BLaER1 treated with 17β-estradiol and CSF1 and Interleukin-3, amounts not matched to agents 10 nM and 100 nM (cell line): ENCODE measurements around the gene RPP25L.

Experiments
- H3K27ac ChIP-seq, 11 experiments: shearing (Covaris generic); formaldehyde crosslinking; 2 replicates each; pipeline ENCODE4 v1.8.1; 2022
- H3K27me3 ChIP-seq, 11 experiments: shearing (Covaris generic); formaldehyde crosslinking; 2 replicates each; pipeline ENCODE4 v1.8.1; 2022
- H3K36me3 ChIP-seq, 11 experiments: shearing (Covaris generic); formaldehyde crosslinking; 2 replicates each; pipeline ENCODE4 v1.8.1; 2022
- H3K4me1 ChIP-seq, 10 experiments: shearing (Covaris generic); formaldehyde crosslinking; 2 replicates each; pipeline ENCODE4 v1.8.1; 2022
- H3K4me2 ChIP-seq, 11 experiments: shearing (Covaris generic); formaldehyde crosslinking; 2 replicates each; pipeline ENCODE4 v1.8.1; 2022
- H3K4me3 ChIP-seq, 10 experiments: shearing (Covaris generic); formaldehyde crosslinking; 2 replicates each; pipeline ENCODE4 v1.8.1; 2022
- H3K9ac ChIP-seq, 11 experiments: shearing (Covaris generic); formaldehyde crosslinking; 2 replicates each; pipeline ENCODE4 v1.8.1; 2022
- H3K9me3 ChIP-seq, 11 experiments: shearing (Covaris generic); formaldehyde crosslinking; replicated peaks in 1 of 11; 2 replicates each; pipeline ENCODE4 v1.8.1; 2022
- H4K20me1 ChIP-seq, 11 experiments: shearing (Covaris generic); formaldehyde crosslinking; 2 replicates each; pipeline ENCODE4 v1.8.1; 2022
- Cebpa-rat ChIP-seq, 11 experiments: shearing (Covaris generic); IDR thresholded peaks; 2 replicates each; pipeline ENCODE4 v1.8.1; 2022

RPP25L gene

GRCh38 chr9:34566322-34566721 is 45.6 kb downstream of the RPP25L start:
- Histone ChIP-seq H3K36me3 (no peaks in the 10 kb centered on the region), H3K4me3 (no peak overlapping the region)

GRCh38 chr9:34565856-34566255 is 46.0 kb downstream of the RPP25L start:
- H3K9ac ChIP-seq: no peak overlapping the region
- H3K4me2 ChIP-seq: no peak overlapping the region
- TF ChIP-seq Cebpa-rat (IDR thresholded peaks at IDR 0.05): no peak
- peaks cover 0 to 13% (median 1%) of the 10 kb centered on the region in 11 experiments; a peak in 9 of 22 replicates for H3K27me3 ChIP-seq
- no peaks in the 10 kb centered on the region for H3K4me1 ChIP-seq
- peaks cover 0 to 6% (median 0%) of the 10 kb centered on the region in 11 experiments; a peak in 5 of 22 replicates for H3K9me3 ChIP-seq
- H4K20me1 ChIP-seq: peaks cover 0 to 16% (median 0%) of the 10 kb centered on the region in 11 experiments; a peak in 3 of 22 replicates
- H3K4me3 ChIP-seq: no peak overlapping the region
- no peaks in the 10 kb centered on the region for H3K36me3 ChIP-seq
- H3K27ac ChIP-seq: no peak overlapping the region

More at GRCh38 chr9:34566322-34566721, 45.6 kb downstream of the RPP25L start:
- H3K4me1 ChIP-seq: peaks cover 0 to 2% (median 0%) of the 10 kb centered on the region in 10 experiments; a peak in 2 of 20 replicates
- no peak overlapping the region for H3K27ac ChIP-seq
- peaks cover 0 to 12% (median 0%) of the 10 kb centered on the region in 11 experiments; a peak in 3 of 22 replicates for H3K27me3 ChIP-seq
- H4K20me1 ChIP-seq: peaks cover 0 to 16% (median 0%) of the 10 kb centered on the region in 11 experiments; a peak in 3 of 22 replicates
- TF ChIP-seq Cebpa-rat (IDR thresholded peaks at IDR 0.05): no peak
- H3K9me3 ChIP-seq: peaks cover 0 to 6% (median 0%) of the 10 kb centered on the region in 11 experiments; a peak in 5 of 22 replicates
- no peak overlapping the region for H3K4me2 ChIP-seq
- no peak overlapping the region for H3K9ac ChIP-seq

DNA sequence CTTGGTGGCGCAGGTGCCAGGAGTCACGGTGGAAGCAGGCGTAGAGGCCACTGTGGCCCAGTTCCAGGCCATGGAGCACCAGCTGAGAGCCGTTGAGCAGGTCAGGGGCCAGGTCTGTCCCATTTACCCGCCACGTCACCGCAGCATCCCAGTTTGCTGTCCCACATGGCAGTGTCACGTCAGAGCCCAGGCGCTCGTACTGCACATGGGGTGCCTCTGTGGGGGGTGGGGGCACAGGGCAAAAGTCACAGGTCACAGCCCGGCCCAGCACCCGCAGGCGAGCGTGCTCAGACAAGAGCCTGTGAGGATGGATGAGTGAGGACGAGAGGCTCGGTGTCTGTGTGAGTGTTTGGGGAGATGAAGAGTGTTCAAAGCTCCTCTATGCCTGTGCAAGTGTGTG is 47.3 kb downstream of the RPP25L start:
- peaks cover 0 to 6% (median 0%) of the 10 kb centered on the region in 11 experiments; a peak in 5 of 22 replicates for H3K9me3 ChIP-seq
- H3K27me3 ChIP-seq: peaks cover under 1 to 25% (median 14%) of the 10 kb centered on the region in 11 experiments; a peak in 20 of 22 replicates
- no peak overlapping the region for H3K9ac ChIP-seq
- no peak overlapping the region for H3K4me2 ChIP-seq
- no peaks in the 10 kb centered on the region for H3K36me3 ChIP-seq
- H3K4me3 ChIP-seq: no peak overlapping the region
- H3K4me1 ChIP-seq: no peaks in the 10 kb centered on the region; a peak in 1 of 20 replicates
- no peak for TF ChIP-seq Cebpa-rat (IDR thresholded peaks at IDR 0.05)
- peaks cover 0 to 16% (median 0%) of the 10 kb centered on the region in 11 experiments; a peak in 3 of 22 replicates for H4K20me1 ChIP-seq
- no peak overlapping the region for H3K27ac ChIP-seq

- H4K20me1 ChIP-seq: peaks cover 0 to 28% (median 0%) of the 10 kb centered on the region in 11 experiments; a peak in 4 of 22 replicates
- TF ChIP-seq Cebpa-rat (IDR thresholded peaks at IDR 0.05): no peak
- H3K27ac ChIP-seq: no peak overlapping the region
- H3K9ac ChIP-seq: no peak overlapping the region
- H3K27me3 ChIP-seq: peaks cover 14 to 38% (median 27%) of the 10 kb centered on the region in 11 experiments; a peak in 21 of 22 replicates
- H3K36me3 ChIP-seq: no peaks in the 10 kb centered on the region
- no peaks in the 10 kb centered on the region; a peak in 1 of 20 replicates for H3K4me1 ChIP-seq
- H3K4me2 ChIP-seq: no peak overlapping the region
- H3K4me3 ChIP-seq: no peak overlapping the region
- H3K9me3 ChIP-seq: peaks cover 0 to 6% (median 0%) of the 10 kb centered on the region in 11 experiments; a peak in 5 of 22 replicates
These were observed 48.6 kb downstream of the RPP25L start for GRCh38 chr9:34563262-34563661.

- no peak overlapping the region for H3K4me3 ChIP-seq
- H4K20me1 ChIP-seq: peaks cover 0 to 33% (median 0%) of the 10 kb centered on the region in 11 experiments; a peak in 3 of 22 replicates
- TF ChIP-seq Cebpa-rat (IDR thresholded peaks at IDR 0.05): no peak
- no peaks in the 10 kb centered on the region; a peak in 1 of 20 replicates for H3K4me1 ChIP-seq
- H3K36me3 ChIP-seq: no peaks in the 10 kb centered on the region
- no peak overlapping the region for H3K4me2 ChIP-seq
- peaks cover 0 to 6% (median 0%) of the 10 kb centered on the region in 11 experiments; a peak in 5 of 22 replicates for H3K9me3 ChIP-seq
- no peak overlapping the region for H3K27ac ChIP-seq
- no peak overlapping the region for H3K9ac ChIP-seq
- peaks cover 19 to 40% (median 35%) of the 10 kb centered on the region in 11 experiments; a peak in 21 of 22 replicates for H3K27me3 ChIP-seq
These were observed 49.7 kb downstream of the RPP25L start for GRCh38 chr9:34562135-34562745.

- Histone ChIP-seq H3K4me3 (no peak overlapping the region), H3K9me3 (peaks cover 0 to 6% (median 0%) of the 10 kb centered on the region in 11 experiments; a peak in 5 of 22 replicates), H3K27me3 (peaks cover 19 to 40% (median 35%) of the 10 kb centered on the region in 11 experiments; a peak in 21 of 22 replicates), H3K4me2 (no peak overlapping the region), H3K4me1 (no peaks in the 10 kb centered on the region; a peak in 1 of 20 replicates), H3K9ac (no peak overlapping the region), H3K27ac (no peak overlapping the region), H3K36me3 (no peaks in the 10 kb centered on the region), H4K20me1 (peaks cover 0 to 33% (median 0%) of the 10 kb centered on the region in 11 experiments; a peak in 2 of 22 replicates)
- TF ChIP-seq Cebpa-rat (IDR thresholded peaks at IDR 0.05): no peak
These were observed 51.2 kb downstream of the RPP25L start for GRCh38 chr9:34560599-34561214.
